SK-N-SH treated with all-trans-retinoic acid at 6 μM for 48 hours (cell line): ENCODE measurements around the gene AHRR.

ENCODE experiments used
- BACH2 ChIP-seq: fragments of 250-450 bp; sonication (Bioruptor Pico); IDR thresholded peaks from 2 replicates; pipeline ENCODE4 v1.9.0; 2021; ENCODE audit warnings: mild to moderate bottlenecking, borderline replicate concordance
- GLIS3 ChIP-seq: fragments of 250-450 bp; sonication (Bioruptor Pico); IDR thresholded peaks from 2 replicates; pipeline ENCODE4 v1.5.0; 2020; ENCODE audit warnings: mild to moderate bottlenecking, moderate library complexity
- SNAI2 ChIP-seq: fragments of 250-450 bp; sonication (Bioruptor Pico); IDR thresholded peaks from 2 replicates; pipeline ENCODE4 v1.5.0; 2020; ENCODE audit warnings: mild to moderate bottlenecking, moderate library complexity
- ZFP30 ChIP-seq: fragments of 450-650 bp; formaldehyde crosslinking; IDR thresholded peaks from 2 replicates; pipeline ENCODE4 v1.5.0; 2022; ENCODE audit warnings: mild to moderate bottlenecking, moderate library complexity
- ZNF565 ChIP-seq: fragments of 450-650 bp; formaldehyde crosslinking; conservative IDR thresholded peaks from 2 replicates; pipeline ENCODE4 v1.5.0; 2020; ENCODE audit warnings: low read depth, mild to moderate bottlenecking, moderate library complexity
- ZNF8 ChIP-seq: fragments of 450-650 bp; formaldehyde crosslinking; IDR thresholded peaks from 2 replicates; pipeline ENCODE4 v1.5.0; 2020; ENCODE audit warnings: mild to moderate bottlenecking, moderate library complexity
- TF ChIP-seq, protein P1 (sequence below): fragments of 250-450 bp; sonication (Bioruptor Pico); IDR thresholded peaks from 2 replicates; pipeline ENCODE4 v1.5.1; 2020; ENCODE audit warnings: low read depth, mild to moderate bottlenecking, moderate library complexity
- TF ChIP-seq, protein P2 (sequence below): fragments of 250-450 bp; sonication (Bioruptor Pico); IDR thresholded peaks from 2 replicates; pipeline ENCODE4 v1.8.0; 2021; ENCODE audit warnings: low read depth, mild to moderate bottlenecking, moderate library complexity, borderline replicate concordance

DNA sequence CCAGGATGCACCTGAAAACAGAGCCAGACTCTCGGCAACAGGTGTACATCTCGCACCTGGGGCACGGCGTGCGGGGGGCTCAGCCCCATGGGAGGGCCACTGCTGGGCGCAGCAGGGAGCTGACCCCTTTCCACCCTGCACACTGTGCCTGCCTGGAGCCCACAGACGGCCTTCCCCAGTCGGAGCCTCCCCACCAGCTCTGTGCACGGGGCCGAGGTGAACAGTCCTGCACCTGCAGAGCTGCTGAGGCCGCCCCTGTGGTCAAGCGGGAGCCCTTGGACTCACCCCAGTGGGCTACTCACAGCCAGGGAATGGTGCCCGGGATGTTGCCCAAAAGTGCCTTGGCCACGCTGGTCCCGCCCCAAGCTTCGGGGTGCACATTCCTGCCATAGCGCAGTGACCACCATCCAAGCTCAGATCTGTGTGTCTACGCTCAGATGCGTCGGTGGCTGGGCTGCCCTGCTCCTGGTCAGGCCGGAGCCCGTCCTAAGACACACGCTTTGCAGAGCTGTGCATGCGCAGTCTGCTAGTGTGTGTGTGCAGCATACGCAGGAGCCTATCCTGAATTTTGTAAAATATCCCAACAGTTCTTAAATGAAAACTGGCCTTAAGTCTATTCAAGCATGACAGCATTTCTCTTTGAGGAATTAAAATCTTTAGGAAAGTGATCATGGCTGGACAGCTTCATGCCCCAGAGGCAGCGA is 113.1 kb downstream of the AHRR start:
- TF ChIP-seq SNAI2 (CRISPR knock-in tag) (no peak), GLIS3 (no peak), ZNF8 (CRISPR knock-in tag) (no peak), BACH2 (CRISPR knock-in tag) (no peak), ZNF565 (CRISPR knock-in tag) (no peak), ZFP30 (CRISPR knock-in tag) (no peak)
- TF ChIP-seq, protein P1, sequence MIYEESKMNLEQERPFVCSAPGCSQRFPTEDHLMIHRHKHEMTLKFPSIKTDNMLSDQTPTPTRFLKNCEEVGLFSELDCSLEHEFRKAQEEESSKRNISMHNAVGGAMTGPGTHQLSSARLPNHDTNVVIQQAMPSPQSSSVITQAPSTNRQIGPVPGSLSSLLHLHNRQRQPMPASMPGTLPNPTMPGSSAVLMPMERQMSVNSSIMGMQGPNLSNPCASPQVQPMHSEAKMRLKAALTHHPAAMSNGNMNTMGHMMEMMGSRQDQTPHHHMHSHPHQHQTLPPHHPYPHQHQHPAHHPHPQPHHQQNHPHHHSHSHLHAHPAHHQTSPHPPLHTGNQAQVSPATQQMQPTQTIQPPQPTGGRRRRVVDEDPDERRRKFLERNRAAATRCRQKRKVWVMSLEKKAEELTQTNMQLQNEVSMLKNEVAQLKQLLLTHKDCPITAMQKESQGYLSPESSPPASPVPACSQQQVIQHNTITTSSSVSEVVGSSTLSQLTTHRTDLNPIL (CRISPR knock-in tag): no peak
- TF ChIP-seq, protein P2, sequence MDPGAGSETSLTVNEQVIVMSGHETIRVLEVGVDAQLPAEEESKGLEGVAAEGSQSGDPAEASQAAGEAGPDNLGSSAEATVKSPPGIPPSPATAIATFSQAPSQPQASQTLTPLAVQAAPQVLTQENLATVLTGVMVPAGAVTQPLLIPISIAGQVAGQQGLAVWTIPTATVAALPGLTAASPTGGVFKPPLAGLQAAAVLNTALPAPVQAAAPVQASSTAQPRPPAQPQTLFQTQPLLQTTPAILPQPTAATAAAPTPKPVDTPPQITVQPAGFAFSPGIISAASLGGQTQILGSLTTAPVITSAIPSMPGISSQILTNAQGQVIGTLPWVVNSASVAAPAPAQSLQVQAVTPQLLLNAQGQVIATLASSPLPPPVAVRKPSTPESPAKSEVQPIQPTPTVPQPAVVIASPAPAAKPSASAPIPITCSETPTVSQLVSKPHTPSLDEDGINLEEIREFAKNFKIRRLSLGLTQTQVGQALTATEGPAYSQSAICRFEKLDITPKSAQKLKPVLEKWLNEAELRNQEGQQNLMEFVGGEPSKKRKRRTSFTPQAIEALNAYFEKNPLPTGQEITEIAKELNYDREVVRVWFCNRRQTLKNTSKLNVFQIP (CRISPR knock-in tag): no peak
